ENCODE results near the gene COL27A1. TPM values are rescaled to one million over a fixed set of nuclear protein-coding genes. Genes with fewer than 3 reads are reported as not detected.

Gene COL27A1
- total RNA-seq, 1 donor from 2014 or later, result 61.4 TPM

DNA sequence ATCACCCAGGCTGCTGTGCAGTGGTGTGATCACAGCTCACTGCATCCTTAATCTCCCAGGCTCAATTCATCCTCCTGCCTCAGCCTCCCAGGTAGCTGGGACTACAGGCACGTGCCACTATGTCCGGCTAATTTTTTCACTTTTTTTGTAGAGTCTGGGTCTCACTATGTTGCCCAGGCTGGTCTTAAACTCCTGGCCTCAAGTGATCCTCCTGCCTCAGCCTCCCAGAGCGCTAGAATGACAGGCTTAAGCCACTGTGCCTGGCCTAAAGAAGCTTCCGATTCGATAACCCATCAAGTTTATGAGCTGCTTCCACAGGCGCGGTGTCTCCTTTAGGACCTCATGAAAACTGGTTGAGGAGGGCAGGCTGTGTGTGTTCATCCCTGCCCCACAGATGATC lies 16.2 kb downstream of the COL27A1 start:
- H3K36me3 Mint-ChIP-seq (ENCODE audit: low read depth, unreplicated experiment), result peaks cover 16% of the 10 kb centered on the region
- DNase-seq (ENCODE audit: low spot score), result no peak
- peaks cover 2% of the 10 kb centered on the region for H3K4me1 Mint-ChIP-seq (ENCODE audit: unreplicated experiment)
- no peak overlapping the region for H3K27ac Mint-ChIP-seq (ENCODE audit: unreplicated experiment)
- TF ChIP-seq, protein P1, sequence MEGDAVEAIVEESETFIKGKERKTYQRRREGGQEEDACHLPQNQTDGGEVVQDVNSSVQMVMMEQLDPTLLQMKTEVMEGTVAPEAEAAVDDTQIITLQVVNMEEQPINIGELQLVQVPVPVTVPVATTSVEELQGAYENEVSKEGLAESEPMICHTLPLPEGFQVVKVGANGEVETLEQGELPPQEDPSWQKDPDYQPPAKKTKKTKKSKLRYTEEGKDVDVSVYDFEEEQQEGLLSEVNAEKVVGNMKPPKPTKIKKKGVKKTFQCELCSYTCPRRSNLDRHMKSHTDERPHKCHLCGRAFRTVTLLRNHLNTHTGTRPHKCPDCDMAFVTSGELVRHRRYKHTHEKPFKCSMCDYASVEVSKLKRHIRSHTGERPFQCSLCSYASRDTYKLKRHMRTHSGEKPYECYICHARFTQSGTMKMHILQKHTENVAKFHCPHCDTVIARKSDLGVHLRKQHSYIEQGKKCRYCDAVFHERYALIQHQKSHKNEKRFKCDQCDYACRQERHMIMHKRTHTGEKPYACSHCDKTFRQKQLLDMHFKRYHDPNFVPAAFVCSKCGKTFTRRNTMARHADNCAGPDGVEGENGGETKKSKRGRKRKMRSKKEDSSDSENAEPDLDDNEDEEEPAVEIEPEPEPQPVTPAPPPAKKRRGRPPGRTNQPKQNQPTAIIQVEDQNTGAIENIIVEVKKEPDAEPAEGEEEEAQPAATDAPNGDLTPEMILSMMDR (IDR thresholded peaks at IDR 0.05; ENCODE audit: unreplicated experiment), result no peak
- H3K4me3 Mint-ChIP-seq (ENCODE audit: unreplicated experiment), result no peak overlapping the region
- H3K27me3 Mint-ChIP-seq (ENCODE audit: unreplicated experiment), result peaks cover 1% of the 10 kb centered on the region
- H3K9me3 Mint-ChIP-seq (ENCODE audit: unreplicated experiment), result no peaks in the 10 kb centered on the region

DNA sequence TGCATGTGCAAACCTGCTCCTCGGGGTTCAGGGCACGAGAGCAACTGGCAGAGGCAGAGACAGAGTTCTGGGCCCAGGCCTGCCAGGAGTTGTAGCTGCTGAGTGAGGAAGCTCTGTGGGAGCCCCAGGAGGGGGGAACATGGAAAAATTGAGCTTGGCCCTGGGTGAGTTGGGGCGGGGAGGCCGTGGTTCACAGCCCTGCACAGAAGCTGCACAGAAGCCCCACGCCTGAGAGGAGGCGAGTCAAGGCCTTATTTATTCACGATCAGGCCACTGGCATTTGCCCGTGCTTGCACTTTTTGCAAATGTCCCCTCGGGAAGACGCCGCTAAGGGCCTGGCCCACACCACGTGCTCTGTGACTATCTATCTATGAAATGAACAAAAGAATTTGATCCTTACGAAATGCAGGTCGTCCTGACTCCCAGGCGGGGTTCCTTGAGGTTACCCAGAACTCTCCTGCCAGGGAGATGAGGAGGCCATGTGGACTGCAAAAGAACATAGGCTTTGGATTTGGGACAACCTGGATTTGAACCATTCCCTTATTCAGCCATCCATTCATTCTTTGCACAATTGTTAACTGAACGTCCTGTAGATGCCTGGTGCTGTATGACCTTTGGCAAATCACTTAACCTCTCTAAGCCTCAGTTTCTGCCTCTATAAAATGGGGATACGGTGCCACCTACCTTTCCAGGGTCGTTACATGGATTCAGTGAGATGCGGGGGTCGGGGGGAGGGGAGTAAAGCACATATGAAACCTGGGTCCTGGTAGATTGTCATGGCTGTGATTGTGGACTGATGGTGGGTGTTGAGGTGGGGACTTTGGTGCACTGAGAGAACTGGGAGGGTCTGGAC lies 17.9 kb downstream of the COL27A1 start:
- peak overlapping the region; percentile 17 for H3K4me3 Mint-ChIP-seq (ENCODE audit: unreplicated experiment)
- H3K9me3 Mint-ChIP-seq (ENCODE audit: unreplicated experiment), result no peaks in the 10 kb centered on the region
- peaks cover 3% of the 10 kb centered on the region for H3K27me3 Mint-ChIP-seq (ENCODE audit: unreplicated experiment)
- DNase-seq (ENCODE audit: low spot score), result no peak
- peaks cover 18% of the 10 kb centered on the region for H3K36me3 Mint-ChIP-seq (ENCODE audit: low read depth, unreplicated experiment)
- H3K27ac Mint-ChIP-seq (ENCODE audit: unreplicated experiment), result peak overlapping the region; percentile 28
- TF ChIP-seq, protein P1 (IDR thresholded peaks at IDR 0.05; ENCODE audit: unreplicated experiment), result no peak
- H3K4me1 Mint-ChIP-seq (ENCODE audit: unreplicated experiment), result peaks cover 10% of the 10 kb centered on the region

DNA sequence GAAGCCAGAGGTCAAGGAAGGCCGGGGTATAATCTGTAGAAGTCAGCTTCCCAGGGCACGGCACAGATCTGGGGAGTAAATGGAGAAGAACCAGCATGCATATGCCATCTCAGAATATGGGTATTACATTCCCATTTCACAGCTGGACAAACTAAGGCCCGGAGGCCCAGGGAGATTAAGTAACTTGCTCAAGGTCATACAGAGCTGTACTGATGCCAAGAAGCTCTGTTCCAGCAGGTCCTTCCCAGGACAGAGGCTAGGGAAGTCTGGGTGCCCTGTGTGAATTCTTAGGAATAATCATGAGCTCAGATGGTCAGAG lies 19.2 kb downstream of the COL27A1 start:
- H3K4me3 Mint-ChIP-seq (ENCODE audit: unreplicated experiment), result no peak overlapping the region
- DNase-seq (ENCODE audit: low spot score), result no peak
- H3K27me3 Mint-ChIP-seq (ENCODE audit: unreplicated experiment), result peaks cover 5% of the 10 kb centered on the region
- peaks cover 12% of the 10 kb centered on the region for H3K36me3 Mint-ChIP-seq (ENCODE audit: low read depth, unreplicated experiment)
- TF ChIP-seq, protein P1 (IDR thresholded peaks at IDR 0.05; ENCODE audit: unreplicated experiment), result no peak
- no peaks in the 10 kb centered on the region for H3K9me3 Mint-ChIP-seq (ENCODE audit: unreplicated experiment)
- H3K4me1 Mint-ChIP-seq (ENCODE audit: unreplicated experiment), result peaks cover 10% of the 10 kb centered on the region
- no peak overlapping the region for H3K27ac Mint-ChIP-seq (ENCODE audit: unreplicated experiment)

DNA sequence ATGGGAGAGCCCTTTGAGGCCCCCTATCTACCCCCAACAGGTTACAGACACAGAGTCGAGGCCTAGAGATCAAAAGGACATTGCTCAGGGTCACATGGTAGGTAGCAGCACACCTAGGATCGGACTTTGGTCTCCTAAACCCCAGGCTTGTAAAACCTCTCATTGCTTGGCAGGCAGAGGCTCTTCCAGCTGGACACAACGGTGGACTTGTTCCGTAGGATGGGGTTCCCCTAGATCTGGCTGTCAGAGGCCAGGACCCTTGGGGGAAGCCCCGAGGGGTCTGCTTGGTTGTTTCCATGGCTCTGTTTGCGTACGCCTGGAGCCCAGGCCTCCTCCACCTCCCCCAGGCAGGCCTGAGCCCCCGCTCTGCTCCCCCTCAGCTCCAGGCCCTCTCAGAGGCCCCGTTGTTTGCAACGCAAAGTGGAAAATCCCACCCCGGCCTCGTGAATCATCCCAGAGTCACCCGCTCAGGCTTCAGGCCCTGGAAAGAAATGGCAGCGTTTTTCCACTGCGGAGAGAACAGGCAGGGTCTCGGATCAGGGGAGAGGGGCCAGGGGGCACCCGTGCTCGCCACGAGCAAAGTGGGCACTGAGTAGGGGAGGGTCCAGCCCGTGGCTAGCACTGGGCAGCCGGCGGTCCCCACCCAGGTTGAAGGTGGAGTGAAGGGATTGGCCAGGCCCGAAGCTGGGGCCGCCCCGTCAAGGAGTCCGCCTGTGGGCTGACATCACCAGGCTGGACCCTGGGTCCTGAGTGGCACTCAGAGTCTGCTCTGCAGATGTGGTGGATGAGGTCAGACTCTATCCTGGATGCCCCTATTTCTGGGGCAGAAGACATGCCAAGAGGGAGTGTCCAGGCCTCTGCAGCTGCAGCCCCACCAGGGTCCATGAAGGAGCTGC lies 19.8 kb downstream of the COL27A1 start:
- TF ChIP-seq, protein P1 (IDR thresholded peaks at IDR 0.05; ENCODE audit: unreplicated experiment), result no peak
- no peak overlapping the region for H3K4me3 Mint-ChIP-seq (ENCODE audit: unreplicated experiment)
- H3K4me1 Mint-ChIP-seq (ENCODE audit: unreplicated experiment), result peaks cover 10% of the 10 kb centered on the region
- H3K9me3 Mint-ChIP-seq (ENCODE audit: unreplicated experiment), result no peaks in the 10 kb centered on the region
- no peak overlapping the region for H3K27ac Mint-ChIP-seq (ENCODE audit: unreplicated experiment)
- H3K27me3 Mint-ChIP-seq (ENCODE audit: unreplicated experiment), result peaks cover 5% of the 10 kb centered on the region
- DNase-seq (ENCODE audit: low spot score), result no peak
- H3K36me3 Mint-ChIP-seq (ENCODE audit: low read depth, unreplicated experiment), result peaks cover 13% of the 10 kb centered on the region

All from endothelial cell (in vitro differentiated cells).